D721Med (cell line): Measurements from ENCODE around the gene APOBEC3A.

Experiments
- DNase-seq: peaks from one replicate; pipeline ENCODE4 v3.0.0; 2011; ENCODE audit warnings: low spot score; ENCODE audit not compliant: insufficient read length
- FAIRE-seq: peaks from 2 replicates; lab custom pipeline; 2011; peaks lifted over from hg19 to GRCh38; lab: Jason Lieb, UNC
- CTCF ChIP-seq: IDR thresholded peaks from 2 replicates; pipeline ENCODE4 v1.5.1; 2012; ENCODE audit warnings: mild to moderate bottlenecking, control low read depth; ENCODE audit not compliant: insufficient read depth; ENCODE audit errors: missing control alignments

Gene APOBEC3A

GRCh38 chr22:38965614-38966379 lies 8.4 kb downstream of the APOBEC3A start:
- FAIRE-seq: no peak

GRCh38 chr22:38966380-38966702 lies 8.9 kb downstream of the APOBEC3A start:
- DNase-seq (no peak), FAIRE-seq (no peak)
- no peak for TF ChIP-seq CTCF

More at GRCh38 chr22:38965614-38966379, 8.4 kb downstream of the APOBEC3A start:
- TF ChIP-seq CTCF: no peak
- no peak for DNase-seq

GRCh38 chr22:38966942-38967341 lies 9.5 kb downstream of the APOBEC3A start:
- TF ChIP-seq CTCF: no peak
- FAIRE-seq (no peak), DNase-seq (no peak)

GRCh38 chr22:38967451-38968450 lies 10.3 kb downstream of the APOBEC3A start:
- no peak for DNase-seq
- no peak for FAIRE-seq
- no peak for TF ChIP-seq CTCF

GRCh38 chr22:38968801-38969200 lies 11.4 kb downstream of the APOBEC3A start:
- FAIRE-seq: no peak
- no peak for TF ChIP-seq CTCF
- DNase-seq: no peak

- FAIRE-seq (no peak), DNase-seq (no peak)
- no peak for TF ChIP-seq CTCF
Measured at GRCh38 chr22:38970551-38970950, 13.1 kb downstream of the APOBEC3A start.

- FAIRE-seq: no peak
- TF ChIP-seq CTCF: no peak
- no peak for DNase-seq
Measured at GRCh38 chr22:38971202-38971601, 13.8 kb downstream of the APOBEC3A start.
